Measurements from ENCODE around the gene ZFP36L2.
A peak's percentile ranks its signal among the peaks of the same experiment; 100 is the strongest.

The ZFP36L2 gene

GRCh38 chr2:43210467-43211303, 15.7 kb downstream of the ZFP36L2 start:
- peak in 3 of 58 donors; percentile 9 to 51 (median 35) for DNase-seq

- no peak for DNase-seq
Observed at GRCh38 chr2:43210125-43210466, 16.3 kb downstream of the ZFP36L2 start.

DNA sequence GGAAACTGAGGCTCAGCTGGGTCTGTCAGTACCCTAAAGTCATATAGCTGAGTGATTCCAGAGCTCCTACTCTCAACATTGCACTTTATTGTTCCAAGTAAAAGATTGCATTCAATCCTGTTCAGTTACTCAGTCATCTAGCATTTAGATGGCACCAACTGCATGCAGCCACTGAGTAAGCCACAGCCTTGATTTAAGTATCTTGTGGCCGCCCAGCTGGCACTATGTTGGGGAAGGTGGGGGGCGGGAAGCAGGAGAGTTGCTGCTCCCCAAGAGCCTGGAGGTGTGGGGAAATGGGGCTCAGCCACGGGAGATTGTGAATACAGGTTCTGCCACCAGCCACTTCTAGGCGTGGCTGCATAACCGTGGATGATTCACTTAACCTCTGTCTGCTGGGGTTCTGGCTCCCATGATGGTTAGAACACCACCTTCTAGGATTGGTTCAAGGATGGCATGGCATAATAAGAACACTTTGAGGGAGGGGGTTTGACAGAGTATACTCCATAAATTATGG, 17.1 kb downstream of the ZFP36L2 start:
- DNase-seq: no peak

DNA sequence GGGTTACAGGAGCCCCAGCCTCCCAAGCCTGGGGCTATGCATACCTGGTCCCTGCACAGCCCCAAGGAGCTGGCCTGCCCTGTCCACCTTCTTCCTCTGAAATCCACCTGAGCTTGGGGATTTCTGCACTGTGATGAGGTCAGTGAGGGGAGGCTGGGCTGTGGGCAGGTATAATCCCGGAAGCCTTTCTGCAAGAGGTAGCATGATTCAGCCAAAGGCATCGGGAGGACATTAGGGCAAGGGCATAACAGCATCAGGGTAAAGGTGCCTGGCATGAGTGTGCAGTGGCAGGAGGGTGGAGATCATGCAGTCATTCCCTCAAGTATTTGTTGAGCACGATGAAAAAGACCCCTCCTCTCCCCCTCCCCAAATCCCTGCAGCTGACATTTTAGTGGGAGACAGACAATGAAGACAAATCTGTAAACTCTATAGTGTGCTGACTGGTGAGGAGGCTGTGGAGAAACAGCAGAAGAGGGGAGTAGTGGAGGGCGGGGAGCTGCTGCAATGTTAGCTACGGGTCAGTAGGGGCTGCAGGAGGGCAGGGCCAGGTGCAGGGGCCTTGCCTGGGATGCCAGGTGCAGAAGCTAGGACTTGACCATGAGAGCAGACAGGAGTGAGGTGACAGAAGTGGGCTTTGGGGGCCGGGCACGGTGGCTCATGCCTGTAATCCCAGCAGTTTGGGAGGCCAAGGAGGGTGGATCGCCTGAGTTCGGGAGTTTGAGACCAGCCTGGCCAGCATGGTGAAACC, 18.7 kb downstream of the ZFP36L2 start:
- no peak for DNase-seq

- DNase-seq: no peak
Observed at GRCh38 chr2:43206602-43207001, 19.8 kb downstream of the ZFP36L2 start.

DNA sequence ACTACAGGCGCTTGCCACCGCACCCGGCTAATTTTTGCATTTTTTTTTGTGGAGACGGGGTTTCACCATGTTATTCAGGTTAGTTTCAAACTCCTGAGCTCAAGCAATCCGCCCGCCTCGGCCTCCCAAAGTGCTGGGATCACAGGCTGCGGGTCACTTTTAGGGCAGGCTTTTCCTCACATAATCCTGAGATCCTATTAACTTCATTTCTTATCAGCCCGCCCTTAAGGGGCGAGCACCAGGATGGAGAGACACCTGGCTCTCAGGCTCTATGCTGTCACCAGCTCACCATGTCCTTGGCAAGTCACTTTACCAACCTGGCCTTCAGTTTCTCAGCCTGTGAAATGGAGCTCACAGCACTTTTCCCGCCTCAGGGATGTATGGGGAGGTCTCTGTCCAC, 23.0 kb downstream of the ZFP36L2 start:
- no peak for DNase-seq

- no peak for DNase-seq
Observed at GRCh38 chr2:43202289-43202688, 24.1 kb downstream of the ZFP36L2 start.

- no peak for DNase-seq
Observed at GRCh38 chr2:43201497-43201896, 24.9 kb downstream of the ZFP36L2 start.

DNA sequence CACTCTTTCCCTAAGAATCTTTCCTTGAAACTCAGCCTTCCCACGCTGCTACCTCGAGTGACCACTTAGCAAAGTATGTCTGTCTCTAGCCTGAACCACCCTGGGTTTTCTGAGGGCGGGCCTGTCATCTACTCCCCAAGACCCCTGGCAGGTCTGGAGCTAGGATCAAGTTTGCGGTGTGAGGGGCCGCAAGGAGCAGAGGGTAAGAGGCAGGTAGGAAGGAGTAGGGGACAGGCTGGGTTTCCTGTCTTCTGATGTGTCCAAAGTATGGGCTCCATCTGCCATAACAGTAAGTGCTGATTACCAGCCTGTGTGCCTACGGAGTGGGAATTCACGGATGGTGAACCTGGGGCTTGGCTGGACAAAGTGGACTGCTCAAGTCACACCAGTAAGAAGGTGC, 25.4 kb downstream of the ZFP36L2 start:
- no peak for DNase-seq

- no peak for DNase-seq
Observed at GRCh38 chr2:43199492-43200488, 26.6 kb downstream of the ZFP36L2 start.

GRCh38 chr2:43198263-43198662, 28.1 kb downstream of the ZFP36L2 start:
- DNase-seq: no peak

GRCh38 chr2:43197588-43197896, 28.9 kb downstream of the ZFP36L2 start:
- DNase-seq: no peak

DNA sequence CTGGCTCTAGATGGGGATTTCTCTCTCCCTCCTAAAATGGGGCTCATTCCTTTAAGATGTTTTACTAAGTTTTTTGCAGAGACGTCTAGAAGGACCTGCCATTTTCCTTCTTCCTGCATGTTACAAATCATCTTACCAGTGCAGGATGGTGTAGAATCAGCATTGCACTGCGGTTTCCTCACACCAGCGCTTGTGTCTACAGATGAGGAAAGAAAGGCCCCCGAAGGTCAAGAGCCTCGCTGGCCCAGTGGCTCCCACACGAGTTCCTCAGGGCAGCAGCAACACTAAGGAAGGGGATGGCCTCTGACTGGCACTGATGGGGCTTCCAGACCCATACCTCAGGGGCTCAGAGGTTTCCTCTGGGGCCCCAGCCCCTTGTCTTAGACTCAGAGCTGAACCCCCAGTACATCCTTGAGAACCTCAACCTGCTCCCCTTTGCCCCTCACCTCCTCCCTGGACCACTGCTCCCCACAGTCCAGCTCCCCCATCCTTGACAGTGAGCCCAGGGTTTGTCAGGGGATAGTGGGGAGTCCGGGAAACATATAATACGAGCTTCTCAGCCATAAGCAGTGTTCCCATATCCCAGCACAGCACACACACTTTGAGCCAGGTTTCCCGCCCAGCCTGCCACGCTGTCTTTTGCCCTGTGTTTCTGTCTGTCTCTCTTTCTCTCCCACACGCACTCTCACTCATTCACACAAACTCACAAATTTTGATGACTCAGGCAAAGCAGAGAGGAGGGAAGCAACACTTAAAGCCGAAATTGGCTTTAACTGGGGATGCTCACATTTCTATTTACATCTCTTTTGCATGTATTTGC, 29.4 kb downstream of the ZFP36L2 start:
- peak in 1 of 58 donors; percentile 4 for DNase-seq

DNA sequence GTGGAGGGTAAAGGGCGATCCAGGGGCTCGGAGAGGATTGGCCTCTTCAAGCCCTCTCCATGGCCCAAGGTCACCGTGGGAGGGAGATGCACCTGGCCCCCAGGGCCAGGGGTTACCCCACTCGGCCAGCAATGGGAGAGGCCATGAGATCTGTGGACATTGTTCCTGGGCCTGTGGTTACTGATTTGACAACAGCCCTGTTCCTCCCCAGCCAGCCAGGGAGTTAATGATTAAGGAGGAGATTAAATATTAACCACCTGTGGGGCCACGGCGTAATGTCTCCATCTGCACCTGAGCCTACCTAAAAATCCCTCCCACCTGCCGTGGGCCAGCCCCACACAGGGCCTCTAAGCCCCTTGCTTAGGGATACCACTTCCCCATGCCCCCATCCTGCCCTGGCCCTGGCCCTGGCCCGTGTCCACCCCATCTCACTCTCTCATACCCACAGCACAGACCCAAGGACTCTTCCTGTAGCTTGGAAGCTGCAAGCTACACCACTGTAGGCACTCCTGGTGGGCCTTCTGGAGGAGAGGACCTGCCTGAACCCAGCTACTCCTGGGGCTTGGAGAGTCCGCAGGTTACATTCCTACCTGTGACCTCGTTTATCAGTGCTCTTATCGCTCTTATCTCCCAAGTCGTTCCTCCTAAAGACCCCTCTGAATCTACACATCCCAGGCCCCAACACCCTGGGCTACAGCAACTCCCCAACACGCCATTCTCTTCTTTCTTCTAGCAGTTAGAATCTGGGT, 32.1 kb downstream of the ZFP36L2 start:
- DNase-seq: no peak

- no peak for DNase-seq
Observed at GRCh38 chr2:43193652-43194120, 32.7 kb downstream of the ZFP36L2 start.

GRCh38 chr2:43192744-43193651, 33.4 kb downstream of the ZFP36L2 start:
- DNase-seq: no peak

GRCh38 chr2:43191947-43192516, 34.4 kb downstream of the ZFP36L2 start:
- DNase-seq: no peak

All from anterior cingulate cortex (tissue), 58 donors.